Keratinocyte (primary cell): ENCODE results near the gene TMEM238L. TPM values are rescaled to one million over a fixed set of nuclear protein-coding genes. Genes with fewer than 3 reads are reported as not detected.
A peak's percentile ranks its signal among the peaks of the same experiment; 100 is the strongest.

Experiments
- DNase-seq: peaks from one replicate; pipeline ENCODE4 v3.0.0-alpha.2; 2011; ENCODE audit warnings: low read depth, missing footprints, low spot score
- FAIRE-seq: peaks from 2 replicates; lab custom pipeline; 2011; peaks lifted over from hg19 to GRCh38; lab: Jason Lieb, UNC
- H2AFZ ChIP-seq: 2 replicates; pipeline ENCODE4 v1.6.0; 2012; ENCODE audit warnings: low read length, control low read depth, inconsistent platforms; ENCODE audit not compliant: control insufficient read depth
- H3K27ac ChIP-seq: 2 replicates; pipeline ENCODE4 v1.5.1; 2011; ENCODE audit warnings: low read length; ENCODE audit not compliant: control insufficient read depth, insufficient read depth
- H3K27me3 ChIP-seq: 3 replicates; pipeline ENCODE4 v1.6.0; 2011; ENCODE audit warnings: low read length; ENCODE audit not compliant: control insufficient read depth, insufficient read depth; ENCODE audit errors: extremely low read depth
- H3K36me3 ChIP-seq, 2 experiments: 2 replicates in 1 of 2; 3 replicates in 1 of 2; pipeline ENCODE4 v1.5.1; 2011; ENCODE audit warnings: low read length in 2 of 2, mild to moderate bottlenecking in 1 of 2; ENCODE audit not compliant: control insufficient read depth in 2 of 2, insufficient read depth in 2 of 2; ENCODE audit errors: extremely low read depth in 1 of 2
- H3K4me1 ChIP-seq: 3 replicates; pipeline ENCODE4 v1.5.1; 2011; ENCODE audit warnings: low read length; ENCODE audit not compliant: control insufficient read depth, insufficient read depth; ENCODE audit errors: extremely low read depth
- H3K4me2 ChIP-seq: 3 replicates; pipeline ENCODE4 v1.6.0; 2011; ENCODE audit warnings: low read depth, low read length; ENCODE audit not compliant: control insufficient read depth, insufficient read depth; ENCODE audit errors: extremely low read depth
- H3K4me3 ChIP-seq, 3 experiments: fragments of 200-600 bp in 1 of 3; sonication (generic) in 1 of 3; 2 replicates in 2 of 3; 3 replicates in 1 of 3; pipeline ENCODE4 v1.5.1; 2011 to 2016; ENCODE audit warnings: low read length in 3 of 3, mild to moderate bottlenecking in 3 of 3, control low read depth in 2 of 3, inconsistent platforms in 1 of 3, low read depth in 1 of 3, mixed read lengths in 1 of 3, mixed run types in 1 of 3, moderate library complexity in 1 of 3; ENCODE audit not compliant: control insufficient read depth in 2 of 3, insufficient read depth in 2 of 3; ENCODE audit errors: extremely low read depth in 1 of 3
- H3K79me2 ChIP-seq: 2 replicates; pipeline ENCODE4 v1.6.0; 2012; ENCODE audit warnings: low read length; ENCODE audit not compliant: control insufficient read depth, insufficient read depth
- H3K9ac ChIP-seq: 3 replicates; pipeline ENCODE4 v1.6.0; 2011; ENCODE audit warnings: low read length; ENCODE audit not compliant: control insufficient read depth, insufficient read depth; ENCODE audit errors: extremely low read depth
- H3K9me1 ChIP-seq: 3 replicates; pipeline ENCODE4 v1.6.0; 2011; ENCODE audit warnings: low read length; ENCODE audit not compliant: control insufficient read depth, insufficient read depth; ENCODE audit errors: extremely low read depth
- H3K9me3 ChIP-seq: 2 replicates; pipeline ENCODE4 v1.5.1; 2012; ENCODE audit warnings: low read depth, low read length; ENCODE audit not compliant: control insufficient read depth
- H4K20me1 ChIP-seq: 3 replicates; pipeline ENCODE4 v1.6.0; 2011; ENCODE audit warnings: low read length; ENCODE audit not compliant: control insufficient read depth, insufficient read depth; ENCODE audit errors: extremely low read depth
- CTCF ChIP-seq, 3 experiments: IDR thresholded peaks in 1 of 3; conservative IDR thresholded peaks in 1 of 3; optimal IDR thresholded peaks in 1 of 3; 2 replicates in 2 of 3; 3 replicates in 1 of 3; pipeline versions ENCODE3 to v1.5.1; 2011; ENCODE audit warnings: low read length in 3 of 3, mild to moderate bottlenecking in 3 of 3, moderate library complexity in 2 of 3, control low read depth in 1 of 3, inconsistent platforms in 1 of 3; ENCODE audit not compliant: insufficient read depth in 2 of 3; ENCODE audit errors: extremely low read depth in 1 of 3
- EZH2 ChIP-seq: IDR thresholded peaks from one replicate; pipeline ENCODE4 v1.6.1; 2012; ENCODE audit warnings: inconsistent platforms, mild to moderate bottlenecking, low read length, moderate library complexity
- dilution Hi-C: fragments of 300-500 bp; cut with MboI; formaldehyde crosslinking; loops from one replicate; pipeline ENCODE4 v1.7.0; 2020; ENCODE audit warnings: low sequenced_read_pairs; ENCODE audit not compliant: extremely low pct_ligation_motif_present
- polyA plus RNA-seq, 5 experiments: library from polyadenylated mRNA; depleted of rRNA in 3 of 5; stranded (reverse) in 3 of 5; stranded (forward) in 1 of 5; unstranded in 1 of 5; fragments of >200 nt; gene quantifications; 1 replicate in 1 of 5; 2 replicates in 3 of 5; 3 replicates in 1 of 5; pipeline versions ENCODE4 v1.2.1 to v1.2.3, GENCODE V29; 2011 to 2012; ENCODE audit warnings: missing spikeins in 2 of 5, low read depth in 1 of 5, low replicate concordance in 1 of 5

Gene TMEM238L
- polyA plus RNA-seq, 1 donor (not counting 4 experiments of a cell fraction or from before 2014, with no cell fraction given): not detected

- FAIRE-seq (no peak), DNase-seq (no peak)
- no peaks in the 10 kb centered on the region for H4K20me1 ChIP-seq
- no peak overlapping the region for H3K27ac ChIP-seq
- dilution Hi-C loops: no loop called here
- no peak overlapping the region for H3K9ac ChIP-seq
- H2AFZ ChIP-seq: no peak overlapping the region
- H3K4me2 ChIP-seq: no peak overlapping the region
- H3K4me1 ChIP-seq: no peaks in the 10 kb centered on the region
- H3K4me3 ChIP-seq: no peak overlapping the region
- no peaks in the 10 kb centered on the region for H3K9me3 ChIP-seq
- H3K79me2 ChIP-seq: no peaks in the 10 kb centered on the region
- H3K36me3 ChIP-seq: no peaks in the 10 kb centered on the region
- H3K9me1 ChIP-seq: no peaks in the 10 kb centered on the region
- no peak for TF ChIP-seq CTCF (optimal IDR thresholded peaks at IDR 0.05 in 1 of 3, IDR thresholded peaks at IDR 0.05 in 1 of 3, conservative IDR thresholded peaks at IDR 0.05 in 1 of 3; ENCODE audit: extremely low read depth in 1 of 3, insufficient read depth in 2 of 3, low read length in 3 of 3)
- no peak for TF ChIP-seq EZH2
- H3K27me3 ChIP-seq: no peaks in the 10 kb centered on the region
Measured at GRCh38 chr17:10773391-10773790, 30.5 kb downstream of the TMEM238L start.

- H4K20me1 ChIP-seq: no peaks in the 10 kb centered on the region
- no peak overlapping the region for H3K9ac ChIP-seq
- H3K27ac ChIP-seq: no peak overlapping the region
- no peaks in the 10 kb centered on the region for H3K79me2 ChIP-seq
- H2AFZ ChIP-seq: no peak overlapping the region
- no peaks in the 10 kb centered on the region for H3K27me3 ChIP-seq
- no peaks in the 10 kb centered on the region for H3K36me3 ChIP-seq
- no peak overlapping the region for H3K4me2 ChIP-seq
- dilution Hi-C loops: no loop called here
- H3K9me3 ChIP-seq: no peaks in the 10 kb centered on the region
- FAIRE-seq (peak; percentile 69), DNase-seq (peak; percentile 17)
- H3K4me1 ChIP-seq: no peaks in the 10 kb centered on the region
- TF ChIP-seq EZH2 (no peak), CTCF (optimal IDR thresholded peaks at IDR 0.05 in 1 of 3, IDR thresholded peaks at IDR 0.05 in 1 of 3, conservative IDR thresholded peaks at IDR 0.05 in 1 of 3; ENCODE audit: extremely low read depth in 1 of 3, insufficient read depth in 2 of 3, low read length in 3 of 3) (peak; percentile 82 to 96 (median 92))
- no peaks in the 10 kb centered on the region for H3K9me1 ChIP-seq
- no peak overlapping the region for H3K4me3 ChIP-seq
Measured at GRCh38 chr17:10772425-10773380, 31.2 kb downstream of the TMEM238L start.
